ENCODE data around the gene ADGRD2. TPM values are rescaled to one million over a fixed set of nuclear protein-coding genes. Genes with fewer than 3 reads are reported as not detected.
"Not testable (repeated sequence)": the region's sequence is repeated elsewhere in the genome, so short reads cannot be mapped to it uniquely, and the experiment has no call there.

The ADGRD2 gene
- total and polyA plus RNA-seq, 9 donors = not detected

GRCh38 chr9:124423155-124423554 lies 27.1 kb upstream of the ADGRD2 start:
- no peak for DNase-seq
- Histone ChIP-seq H3K4me3 (no peak overlapping the region), H3K27ac (no peak overlapping the region), H3K4me1 (ENCODE audit: insufficient read depth) (no peaks in the 10 kb centered on the region), H3K27me3 (no peaks in the 10 kb centered on the region), H3K9me3 (no peaks in the 10 kb centered on the region), H3K36me3 (no peaks in the 10 kb centered on the region)
- WGBS, 3 donors = 42 to 63% (median 46%) methylated on average over 5 of the region's 5 CpGs
- intact Hi-C loops (cut with DNase I) = loop anchor here in 2 of 4 donors (5.0 kb wide), 2 partner anchors 109 to 114 kb away; no protein-coding TSS in a partner anchor
- TF ChIP-seq CTCF (IDR thresholded peaks at IDR 0.05) (no peak), POLR2A (IDR thresholded peaks at IDR 0.05) (no peak), EP300 (IDR thresholded peaks at IDR 0.05) (no peak)

GRCh38 chr9:124423591-124423990 lies 26.7 kb upstream of the ADGRD2 start:
- no peak for TF ChIP-seq POLR2A (IDR thresholded peaks at IDR 0.05)
- TF ChIP-seq EP300 (IDR thresholded peaks at IDR 0.05) = no peak
- TF ChIP-seq CTCF (IDR thresholded peaks at IDR 0.05) = no peak
- Histone ChIP-seq H3K9me3 (no peaks in the 10 kb centered on the region), H3K27me3 (no peaks in the 10 kb centered on the region), H3K36me3 (no peaks in the 10 kb centered on the region), H3K27ac (no peak overlapping the region), H3K4me3 (no peak overlapping the region), H3K4me1 (ENCODE audit: insufficient read depth) (no peaks in the 10 kb centered on the region)
- no peak for DNase-seq
- WGBS, 3 donors = 4 to 10% (median 6%) methylated on average over 11 of the region's 11 CpGs
- intact Hi-C loops (cut with DNase I) = loop anchor here in 2 of 4 donors (5.0 kb wide), 2 partner anchors 109 to 114 kb away; no protein-coding TSS in a partner anchor

GRCh38 chr9:124425733-124426132 lies 24.5 kb upstream of the ADGRD2 start:
- H3K36me3 ChIP-seq; intact Hi-C loops (cut with DNase I); H3K27me3 ChIP-seq; H3K4me3 ChIP-seq; H3K27ac ChIP-seq; H3K9me3 ChIP-seq; DNase-seq; H3K4me1 ChIP-seq (ENCODE audit: insufficient read depth): not testable (repeated sequence)
- 86 to 90% (median 87%) methylated on average over 12 of the region's 12 CpGs for WGBS, 3 donors

- no peak for TF ChIP-seq CTCF (IDR thresholded peaks at IDR 0.05)
- TF ChIP-seq POLR2A (IDR thresholded peaks at IDR 0.05) = no peak
- no peak for TF ChIP-seq EP300 (IDR thresholded peaks at IDR 0.05)
- Histone ChIP-seq H3K9me3 (no peaks in the 10 kb centered on the region), H3K4me1 (ENCODE audit: insufficient read depth) (no peaks in the 10 kb centered on the region), H3K36me3 (no peaks in the 10 kb centered on the region), H3K27ac (no peak overlapping the region), H3K27me3 (no peaks in the 10 kb centered on the region), H3K4me3 (no peak overlapping the region)
- DNase-seq = no peak
- intact Hi-C loops (cut with DNase I) = no loop called here
- 88 to 94% (median 89%) methylated on average over 7 of the region's 7 CpGs for WGBS, 3 donors
These were observed 23.9 kb upstream of the ADGRD2 start for GRCh38 chr9:124426361-124426760.

- 68 to 75% (median 71%) methylated on average over 4 of the region's 4 CpGs for WGBS, 3 donors
- Histone ChIP-seq H3K4me3 (no peak overlapping the region), H3K27ac (no peak overlapping the region), H3K4me1 (ENCODE audit: insufficient read depth) (no peaks in the 10 kb centered on the region), H3K27me3 (no peaks in the 10 kb centered on the region), H3K36me3 (no peaks in the 10 kb centered on the region), H3K9me3 (no peaks in the 10 kb centered on the region)
- DNase-seq = no peak
- TF ChIP-seq CTCF (IDR thresholded peaks at IDR 0.05) (no peak), EP300 (IDR thresholded peaks at IDR 0.05) (no peak), POLR2A (IDR thresholded peaks at IDR 0.05) (no peak)
- intact Hi-C loops (cut with DNase I) = no loop called here
These were observed 23.0 kb upstream of the ADGRD2 start for GRCh38 chr9:124427281-124427680.
